Neural cell (in vitro differentiated cells): Measurements from ENCODE around the gene FHOD3. TPM values are rescaled to one million over a fixed set of nuclear protein-coding genes. Genes with fewer than 3 reads are reported as not detected.

Experiments used
- H2AFZ ChIP-seq: fragments of 200-600, 300-800 bp; sonication (generic), shearing (Covaris generic); 2 replicates; pipeline ENCODE4 v1.6.0; 2014; ENCODE audit warnings: low read depth, mild to moderate bottlenecking, antibody characterized with exemption, low read length, moderate library complexity
- H3F3A ChIP-seq: fragments of 200-600 bp; shearing (Covaris generic); 2 replicates; pipeline ENCODE4 v1.6.1; 2016; ENCODE audit warnings: mild to moderate bottlenecking, moderate library complexity, mixed read lengths, antibody characterized with exemption, low read length; ENCODE audit not compliant: insufficient read depth, poor library complexity, severe bottlenecking
- H3K27ac ChIP-seq: fragments of 200-600, 300-800 bp; sonication (generic), shearing (Covaris generic); 2 replicates; pipeline ENCODE4 v1.5.1; 2014; ENCODE audit warnings: mild to moderate bottlenecking, low read length, moderate library complexity
- H3K27me3 ChIP-seq: fragments of 300-800, 200-600 bp; sonication (generic), shearing (Covaris generic); 2 replicates; pipeline ENCODE4 v1.6.0; 2014; ENCODE audit warnings: mild to moderate bottlenecking, low read depth, low read length, moderate library complexity; ENCODE audit not compliant: insufficient read depth
- H3K36me3 ChIP-seq: fragments of 300-800, 200-600 bp; sonication (generic), shearing (Covaris generic); 2 replicates; pipeline ENCODE4 v1.5.1; 2014; ENCODE audit warnings: mild to moderate bottlenecking, antibody characterized with exemption, low read length, moderate library complexity; ENCODE audit not compliant: insufficient read depth
- H3K4me2 ChIP-seq: fragments of 300-800, 200-600 bp; sonication (generic), shearing (Covaris generic); 2 replicates; pipeline ENCODE4 v1.6.0; 2014; ENCODE audit warnings: mild to moderate bottlenecking, low read length
- H3K4me3 ChIP-seq: fragments of 300-800, 200-600 bp; sonication (generic), shearing (Covaris generic); 2 replicates; pipeline ENCODE4 v1.5.1; 2014; ENCODE audit warnings: mild to moderate bottlenecking, low read length, moderate library complexity
- H3K79me2 ChIP-seq: fragments of 200-600 bp; shearing (Covaris generic); replicated peaks from 2 replicates; pipeline ENCODE4 v1.6.0; 2014; ENCODE audit warnings: mild to moderate bottlenecking, low read length, moderate library complexity; ENCODE audit not compliant: insufficient read depth
- H3K9ac ChIP-seq: fragments of 300-800, 200-600 bp; sonication (generic), shearing (Covaris generic); 2 replicates; pipeline ENCODE4 v1.6.1; 2016; ENCODE audit warnings: mild to moderate bottlenecking, low read length, mixed read lengths
- H3K9me2 ChIP-seq: fragments of 200-600 bp; shearing (Covaris generic); 2 replicates; pipeline ENCODE4 v1.6.1; 2016; ENCODE audit warnings: mild to moderate bottlenecking, low read length, mixed read lengths; ENCODE audit not compliant: insufficient read depth
- H3K9me3 ChIP-seq: fragments of 200-600, 300-800 bp; sonication (generic), shearing (Covaris generic); 2 replicates; pipeline ENCODE4 v1.6.1; 2016; ENCODE audit warnings: mild to moderate bottlenecking, mixed run types, low read length, moderate library complexity, mixed read lengths
- H4K20me1 ChIP-seq: fragments of 200-600 bp; shearing (Covaris generic); 2 replicates; pipeline ENCODE4 v1.6.1; 2016; ENCODE audit warnings: mild to moderate bottlenecking, mixed run types; ENCODE audit not compliant: insufficient read depth
- CTCF ChIP-seq: fragments of 450-650 bp; IDR thresholded peaks from 2 replicates; pipeline ENCODE4 v1.5.1; 2014; ENCODE audit warnings: antibody characterized with exemption, mild to moderate bottlenecking, moderate library complexity; ENCODE audit not compliant: poor library complexity, severe bottlenecking
- EP300 ChIP-seq: fragments of 450-650 bp; conservative IDR thresholded peaks from 2 replicates; pipeline ENCODE4 v1.6.1; 2014; ENCODE audit warnings: antibody characterized with exemption, mild to moderate bottlenecking, moderate library complexity; ENCODE audit not compliant: poor library complexity, severe bottlenecking
- EZH2 ChIP-seq: fragments of 200-600, 300-800 bp; shearing (Covaris generic), sonication (generic); IDR thresholded peaks from 2 replicates; pipeline ENCODE4 v1.6.1; 2014; ENCODE audit warnings: antibody characterized with exemption, low read length, borderline replicate concordance, mild to moderate bottlenecking; ENCODE audit not compliant: insufficient read depth, poor library complexity, severe bottlenecking
- MXI1 ChIP-seq: fragments of 450-650 bp; conservative IDR thresholded peaks from 2 replicates; pipeline ENCODE4 v1.6.1; 2014; ENCODE audit warnings: antibody characterized with exemption, mild to moderate bottlenecking; ENCODE audit not compliant: poor library complexity, severe bottlenecking
- POLR2AphosphoS5 ChIP-seq: IDR thresholded peaks from 2 replicates; pipeline ENCODE4 v1.6.1; 2012
- RAD21 ChIP-seq: fragments of 450-650 bp; conservative IDR thresholded peaks from 2 replicates; pipeline ENCODE4 v1.6.1; 2014; ENCODE audit warnings: antibody characterized with exemption, mild to moderate bottlenecking, moderate library complexity
- REST ChIP-seq: IDR thresholded peaks from 2 replicates; pipeline ENCODE4 v1.6.1; 2012; ENCODE audit warnings: borderline replicate concordance
- SMC3 ChIP-seq: fragments of 450-650 bp; conservative IDR thresholded peaks from 2 replicates; pipeline ENCODE4 v1.6.1; 2014; ENCODE audit warnings: antibody characterized with exemption, mild to moderate bottlenecking, moderate library complexity; ENCODE audit not compliant: poor library complexity
- TAF1 ChIP-seq: IDR thresholded peaks from 2 replicates; pipeline ENCODE4 v1.6.1; 2012; ENCODE audit warnings: low read depth
- polyA plus RNA-seq: library from polyadenylated mRNA; depleted of rRNA; stranded (reverse); fragments of >200 nt; gene quantifications from 2 replicates; pipeline ENCODE4 v1.2.3, GENCODE V29; 2014

FHOD3 gene
- polyA plus RNA-seq, 1 donor from 2014 or later = 19.4 TPM

- no peaks in the 10 kb centered on the region for H3K9me2 ChIP-seq
- TF ChIP-seq REST = no peak
- TF ChIP-seq CTCF = no peak
- TF ChIP-seq MXI1 = no peak
- TF ChIP-seq POLR2AphosphoS5 = no peak
- no peak for TF ChIP-seq EP300
- TF ChIP-seq TAF1 = no peak
- TF ChIP-seq EZH2 = no peak
- no peak for TF ChIP-seq RAD21
- no peak for TF ChIP-seq SMC3
- no peaks in the 10 kb centered on the region for H3K9me3 ChIP-seq
- no peak overlapping the region for H3K27ac ChIP-seq
- H3K79me2 ChIP-seq = no peaks in the 10 kb centered on the region
- H4K20me1 ChIP-seq = no peaks in the 10 kb centered on the region
- no peak overlapping the region for H3K4me2 ChIP-seq
- H3K4me3 ChIP-seq = no peak overlapping the region
- H3F3A ChIP-seq = no peaks in the 10 kb centered on the region
- H3K27me3 ChIP-seq = no peaks in the 10 kb centered on the region
- H3K9ac ChIP-seq = no peak overlapping the region
- H3K36me3 ChIP-seq = no peaks in the 10 kb centered on the region
- no peak overlapping the region for H2AFZ ChIP-seq
These were observed 8.8 kb upstream of the FHOD3 start for GRCh38 chr18:36288689-36289088.

GRCh38 chr18:36294031-36294430 is 3.5 kb upstream of the FHOD3 start:
- Histone ChIP-seq H3K9me3 (no peaks in the 10 kb centered on the region), H3K27me3 (no peaks in the 10 kb centered on the region), H3K79me2 (peaks cover 3% of the 10 kb centered on the region), H4K20me1 (no peaks in the 10 kb centered on the region), H2AFZ (no peak overlapping the region), H3K36me3 (no peaks in the 10 kb centered on the region), H3K4me2 (no peak overlapping the region), H3K4me3 (no peak overlapping the region), H3K9ac (no peak overlapping the region), H3K27ac (no peak overlapping the region), H3F3A (no peaks in the 10 kb centered on the region), H3K9me2 (no peaks in the 10 kb centered on the region)
- TF ChIP-seq EP300 = no peak
- TF ChIP-seq SMC3 = no peak
- no peak for TF ChIP-seq CTCF
- no peak for TF ChIP-seq TAF1
- TF ChIP-seq MXI1 = no peak
- no peak for TF ChIP-seq EZH2
- TF ChIP-seq RAD21 = no peak
- TF ChIP-seq REST = no peak
- no peak for TF ChIP-seq POLR2AphosphoS5
